GM23248 (cell line): ENCODE measurements around the gene CEL. TPM values are rescaled to one million over a fixed set of nuclear protein-coding genes. Genes with fewer than 3 reads are reported as not detected.

Source experiments
- DNase-seq: peaks from one replicate; pipeline ENCODE4 v3.0.0-alpha.2; 2015
- H2AFZ ChIP-seq: fragments of 200-600 bp; sonication (generic); 2 replicates; pipeline ENCODE4 v1.6.1; 2016; ENCODE audit warnings: antibody characterized with exemption
- H3F3A ChIP-seq: fragments of 200-600 bp; sonication (generic); 2 replicates; pipeline ENCODE4 v1.6.1; 2016; ENCODE audit warnings: mild to moderate bottlenecking, antibody characterized with exemption, mixed run types; ENCODE audit not compliant: insufficient read depth
- H3K27ac ChIP-seq: fragments of 200-600 bp; sonication (generic); 2 replicates; pipeline ENCODE4 v1.5.1; 2016; ENCODE audit warnings: mild to moderate bottlenecking
- H3K27me3 ChIP-seq: fragments of 200-600 bp; sonication (generic); replicated peaks from 2 replicates; pipeline ENCODE4 v1.6.1; 2016; ENCODE audit warnings: mild to moderate bottlenecking; ENCODE audit not compliant: insufficient read depth
- H3K36me3 ChIP-seq: fragments of 200-600 bp; sonication (generic); 2 replicates; pipeline ENCODE4 v1.6.1; 2016; ENCODE audit warnings: low read depth, mild to moderate bottlenecking
- H3K4me1 ChIP-seq: fragments of 200-600 bp; sonication (generic); 2 replicates; pipeline ENCODE4 v1.6.1; 2016; ENCODE audit warnings: mild to moderate bottlenecking; ENCODE audit not compliant: insufficient read depth
- H3K4me2 ChIP-seq: fragments of 200-600 bp; sonication (generic); one replicate; pipeline ENCODE4 v1.6.1; 2016; ENCODE audit warnings: mild to moderate bottlenecking; ENCODE audit not compliant: unreplicated experiment
- H3K4me3 ChIP-seq: fragments of 200-600 bp; sonication (generic); 2 replicates; pipeline ENCODE4 v1.5.1; 2016; ENCODE audit warnings: mild to moderate bottlenecking
- H3K79me2 ChIP-seq: fragments of 200-600 bp; sonication (generic); 2 replicates; pipeline ENCODE4 v1.6.1; 2016; ENCODE audit warnings: mild to moderate bottlenecking; ENCODE audit not compliant: insufficient read depth
- H3K9ac ChIP-seq: fragments of 200-600 bp; sonication (generic); 2 replicates; pipeline ENCODE4 v1.6.1; 2016; ENCODE audit warnings: mild to moderate bottlenecking
- H3K9me2 ChIP-seq: fragments of 200-600 bp; sonication (generic); 2 replicates; pipeline ENCODE4 v1.6.1; 2016; ENCODE audit warnings: mixed run types, mild to moderate bottlenecking, moderate library complexity; ENCODE audit not compliant: insufficient read depth
- H3K9me3 ChIP-seq: fragments of 200-600 bp; sonication (generic); one replicate; pipeline ENCODE4 v1.6.1; 2017; ENCODE audit warnings: low read depth
- H4K20me1 ChIP-seq: fragments of 200-600 bp; sonication (generic); 2 replicates; pipeline ENCODE4 v1.6.0; 2016; ENCODE audit not compliant: insufficient read depth
- EZH2 ChIP-seq: fragments of 200-600 bp; sonication (generic); IDR thresholded peaks from 2 replicates; pipeline ENCODE4 v1.6.1; 2018; ENCODE audit warnings: antibody characterized with exemption, mild to moderate bottlenecking; ENCODE audit not compliant: insufficient read depth, poor library complexity, severe bottlenecking
- EZH2phosphoT487 ChIP-seq: fragments of 200-600 bp; sonication (generic); IDR thresholded peaks from 2 replicates; pipeline ENCODE4 v1.6.1; 2018; ENCODE audit warnings: antibody characterized with exemption, moderate library complexity, mild to moderate bottlenecking, low read depth; ENCODE audit not compliant: insufficient read depth
- WGBS, 2 experiments: methylation state at CpG; one replicate each; pipeline ENCODE4 v1.1.6; 2015 to 2017; ENCODE audit warnings: low lambda C conversion rate in 2 of 2, low coverage in 1 of 2; ENCODE audit errors: missing lambda C conversion rate in 2 of 2; 5-methylcytosine and 5-hydroxymethylcytosine counted together
- in situ Hi-C: fragments of 300-500 bp; cut with MboI; formaldehyde crosslinking; loops from 2 replicates; pipeline ENCODE4 v1.15.0; 2020
- polyA plus RNA-seq: library from polyadenylated mRNA; unstranded; fragments of >200 nt; fragmentation: Nextera tagmentation; extraction: Ambion mirVana; gene quantifications from 2 replicates; pipeline ENCODE4 v1.2.1, GENCODE V29; 2016
- total RNA-seq: library from RNA; depleted of rRNA; stranded (reverse); fragments of >200 nt; shearing (Covaris generic); gene quantifications from 2 replicates; pipeline ENCODE4 v1.2.3, GENCODE V29; 2014

CEL gene
- total and polyA plus RNA-seq, 2 experiments from 2014 or later = 0.22 TPM; not detected in 1

- no peaks in the 10 kb centered on the region for H3F3A ChIP-seq
- H3K27ac ChIP-seq = no peak overlapping the region
- no peak overlapping the region for H3K4me2 ChIP-seq
- TF ChIP-seq EZH2phosphoT487 (no peak), EZH2 (no peak)
- H3K4me1 ChIP-seq = no peaks in the 10 kb centered on the region
- H3K79me2 ChIP-seq = peaks cover 18% of the 10 kb centered on the region
- H4K20me1 ChIP-seq = peaks cover 4% of the 10 kb centered on the region; the same call in 1 of the 2 replicates
- in situ Hi-C loops = loop anchor here (10.0 to 25.0 kb wide), 2 partner anchors 100 to 443 kb away; partner anchors contain the start of gene SLC2A6
- no peak overlapping the region for H2AFZ ChIP-seq
- H3K9me3 ChIP-seq = no peaks in the 10 kb centered on the region
- no peak overlapping the region for H3K4me3 ChIP-seq
- no peaks in the 10 kb centered on the region for H3K27me3 ChIP-seq
- H3K36me3 ChIP-seq = peaks cover 9% of the 10 kb centered on the region; the same call in 1 of the 2 replicates
- H3K9ac ChIP-seq = no peak overlapping the region
- DNase-seq = no peak
- WGBS, 2 experiments = 77 to 81% methylated on average over 10 to 11 of the region's 11 CpGs
- no peaks in the 10 kb centered on the region for H3K9me2 ChIP-seq
Measured at GRCh38 chr9:133044661-133045060, 17.1 kb upstream of the CEL start.

- no peak overlapping the region for H3K9ac ChIP-seq
- peaks cover 14% of the 10 kb centered on the region for H3K79me2 ChIP-seq
- H2AFZ ChIP-seq = no peak overlapping the region
- no peaks in the 10 kb centered on the region for H3K4me1 ChIP-seq
- H3K9me2 ChIP-seq = no peaks in the 10 kb centered on the region
- H3K27ac ChIP-seq = no peak overlapping the region
- no peaks in the 10 kb centered on the region for H3K27me3 ChIP-seq
- no peak overlapping the region for H3K4me3 ChIP-seq
- H3K9me3 ChIP-seq = no peaks in the 10 kb centered on the region
- in situ Hi-C loops = loop anchor here (10.0 to 25.0 kb wide), 2 partner anchors 100 to 442 kb away; partner anchors contain the start of gene SLC2A6
- no peaks in the 10 kb centered on the region for H3F3A ChIP-seq
- H3K36me3 ChIP-seq = peaks cover 9% of the 10 kb centered on the region; the same call in 1 of the 2 replicates
- no peak for DNase-seq
- TF ChIP-seq EZH2 (no peak), EZH2phosphoT487 (no peak)
- H4K20me1 ChIP-seq = peaks cover 4% of the 10 kb centered on the region; the same call in 1 of the 2 replicates
- no peak overlapping the region for H3K4me2 ChIP-seq
- 82 to 89% methylated on average over 15 of the region's 15 CpGs for WGBS, 2 experiments
Measured at GRCh38 chr9:133045132-133045531, 16.6 kb upstream of the CEL start.

GRCh38 chr9:133046196-133046899 lies 15.4 kb upstream of the CEL start:
- no peaks in the 10 kb centered on the region for H3F3A ChIP-seq
- peaks cover 9% of the 10 kb centered on the region; the same call in 1 of the 2 replicates for H3K36me3 ChIP-seq
- no peak overlapping the region for H2AFZ ChIP-seq
- no peak for DNase-seq
- in situ Hi-C loops = loop anchor here (10.0 to 25.0 kb wide), 2 partner anchors 98 to 441 kb away; partner anchors contain the start of gene SLC2A6
- peaks cover 5% of the 10 kb centered on the region; the same call in 1 of the 2 replicates for H3K79me2 ChIP-seq
- no peak overlapping the region for H3K27ac ChIP-seq
- H4K20me1 ChIP-seq = no peaks in the 10 kb centered on the region
- H3K9me2 ChIP-seq = no peaks in the 10 kb centered on the region
- H3K27me3 ChIP-seq = no peaks in the 10 kb centered on the region
- H3K4me2 ChIP-seq = no peak overlapping the region
- no peak overlapping the region for H3K4me3 ChIP-seq
- TF ChIP-seq EZH2phosphoT487 = no peak
- no peak for TF ChIP-seq EZH2
- H3K9ac ChIP-seq = no peak overlapping the region
- no peaks in the 10 kb centered on the region for H3K4me1 ChIP-seq
- H3K9me3 ChIP-seq = no peaks in the 10 kb centered on the region
- 94 to 96% methylated on average over 9 of the region's 9 CpGs for WGBS, 2 experiments

- no peak overlapping the region for H3K27ac ChIP-seq
- no peak overlapping the region for H3K4me3 ChIP-seq
- DNase-seq = no peak
- H3K9me2 ChIP-seq = no peaks in the 10 kb centered on the region
- no peak overlapping the region for H2AFZ ChIP-seq
- in situ Hi-C loops = loop anchor here (10.0 to 25.0 kb wide), 2 partner anchors 98 to 440 kb away; partner anchors contain the start of gene SLC2A6
- peaks cover 4% of the 10 kb centered on the region; the same call in 1 of the 2 replicates for H3K79me2 ChIP-seq
- no peaks in the 10 kb centered on the region for H3K4me1 ChIP-seq
- no peaks in the 10 kb centered on the region for H4K20me1 ChIP-seq
- no peak overlapping the region for H3K9ac ChIP-seq
- H3K4me2 ChIP-seq = no peak overlapping the region
- H3K36me3 ChIP-seq = peaks cover 9% of the 10 kb centered on the region; the same call in 1 of the 2 replicates
- H3F3A ChIP-seq = no peaks in the 10 kb centered on the region
- no peaks in the 10 kb centered on the region for H3K9me3 ChIP-seq
- no peak for TF ChIP-seq EZH2phosphoT487
- no peak for TF ChIP-seq EZH2
- H3K27me3 ChIP-seq = no peaks in the 10 kb centered on the region
- WGBS, 2 experiments = 83 to 85% methylated on average over 7 of the region's 7 CpGs
Measured at GRCh38 chr9:133046900-133047295, 14.9 kb upstream of the CEL start.
